ENCODE results near the gene ATL2.
"Not testable (repeated sequence)": the region's sequence is repeated elsewhere in the genome, so short reads cannot be mapped to it uniquely, and the experiment has no call there.

The ATL2 gene

DNA sequence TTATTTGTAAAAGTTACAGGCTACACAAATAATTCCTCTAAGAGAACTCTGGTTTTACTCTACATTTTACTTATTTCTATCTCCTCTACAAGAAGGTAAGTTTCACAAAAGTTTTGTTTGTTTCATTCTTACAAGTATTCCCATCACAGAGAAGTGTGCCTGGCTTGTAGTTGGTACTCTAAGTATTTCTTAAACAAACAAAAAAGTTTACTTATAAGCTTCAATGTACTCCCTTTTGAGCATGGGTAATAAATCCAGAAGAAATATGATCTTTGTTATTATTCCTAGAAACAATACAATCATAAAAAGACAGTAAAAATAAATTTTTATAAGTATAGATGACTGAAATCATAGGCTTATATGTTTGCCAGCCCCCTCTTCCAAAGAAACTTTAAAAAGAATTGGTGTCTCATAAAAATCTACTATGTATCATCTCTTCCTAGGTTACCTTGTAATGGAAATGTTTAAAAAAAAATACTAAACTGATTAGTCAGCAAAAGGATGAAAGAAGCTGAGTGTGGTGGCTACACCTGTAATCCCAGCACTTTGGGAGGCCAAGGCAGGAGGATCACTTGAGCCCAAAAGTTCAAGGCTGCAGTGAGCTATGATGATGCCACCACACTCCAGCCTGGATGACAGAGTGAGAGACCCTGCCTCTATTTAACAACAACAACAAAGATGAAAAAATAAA lies 54.7 kb downstream of the ATL2 start:
- no peak for FAIRE-seq

DNA sequence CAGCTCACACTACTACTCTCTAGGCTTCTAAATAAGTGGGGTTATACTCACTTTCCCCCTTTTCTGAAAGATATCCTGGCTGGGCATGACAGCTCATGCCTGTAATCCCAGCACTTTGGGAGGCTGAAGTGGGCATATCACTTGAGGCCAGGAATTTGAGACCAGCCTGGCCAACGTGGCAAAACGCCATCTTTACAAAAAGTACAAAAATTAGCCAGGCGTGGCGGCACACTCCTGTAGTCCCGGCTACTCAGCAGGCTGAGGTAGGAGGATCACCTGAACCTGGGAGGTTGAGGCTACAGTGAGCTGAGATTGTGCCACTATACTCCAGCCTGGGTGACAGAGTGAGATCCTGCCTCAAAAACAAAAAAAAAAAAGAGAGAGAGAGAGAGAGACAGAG lies 57.8 kb downstream of the ATL2 start:
- FAIRE-seq, result not testable (repeated sequence)

DNA sequence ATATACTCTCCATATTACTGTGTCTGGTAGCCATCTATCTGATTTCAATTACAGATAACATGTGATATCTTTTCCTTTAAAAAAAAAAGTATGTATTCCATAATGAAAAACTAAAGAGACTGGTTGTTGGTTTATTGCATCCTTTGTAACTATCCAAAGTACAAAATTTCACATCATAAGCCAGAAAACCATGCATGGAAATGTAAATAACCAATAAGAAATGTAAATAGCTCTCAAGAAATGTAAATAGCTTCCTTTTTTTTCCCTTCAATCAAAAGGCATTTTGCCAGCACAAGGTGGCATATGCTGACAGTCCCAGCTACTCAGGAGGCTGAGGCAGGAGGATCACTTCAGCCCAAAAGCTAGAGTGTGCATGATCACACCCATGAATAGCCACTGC lies 59.3 kb downstream of the ATL2 start:
- no peak for FAIRE-seq

DNA sequence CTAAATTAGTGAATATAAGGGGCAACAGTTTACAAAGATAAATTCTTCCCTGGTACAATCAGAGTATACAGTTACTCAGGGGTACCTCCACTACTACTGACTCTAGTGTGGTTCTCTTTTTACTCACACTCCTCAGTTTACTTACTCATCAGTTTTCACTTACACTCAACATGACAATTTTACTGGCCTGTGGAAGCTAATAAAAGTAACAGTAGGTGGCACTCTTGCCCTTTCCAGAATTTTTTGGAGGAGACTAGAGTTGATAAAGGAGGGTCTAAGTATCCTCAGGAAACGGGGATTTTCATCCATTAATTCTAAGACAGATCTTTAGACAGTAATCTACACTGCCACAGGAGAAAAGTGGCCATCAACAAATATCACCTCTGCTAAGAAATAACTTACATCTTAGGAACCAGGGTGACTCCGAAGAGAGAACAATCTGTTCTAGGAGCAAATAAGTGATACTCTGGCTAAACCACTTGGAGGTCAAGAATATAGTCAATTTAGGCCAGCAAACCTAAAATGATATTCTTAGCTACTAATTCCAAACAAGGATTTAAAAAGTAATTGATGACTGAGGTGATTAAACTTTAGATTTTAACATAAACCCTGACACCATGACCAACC lies 61.3 kb downstream of the ATL2 start:
- FAIRE-seq, result peak; percentile 77

DNA sequence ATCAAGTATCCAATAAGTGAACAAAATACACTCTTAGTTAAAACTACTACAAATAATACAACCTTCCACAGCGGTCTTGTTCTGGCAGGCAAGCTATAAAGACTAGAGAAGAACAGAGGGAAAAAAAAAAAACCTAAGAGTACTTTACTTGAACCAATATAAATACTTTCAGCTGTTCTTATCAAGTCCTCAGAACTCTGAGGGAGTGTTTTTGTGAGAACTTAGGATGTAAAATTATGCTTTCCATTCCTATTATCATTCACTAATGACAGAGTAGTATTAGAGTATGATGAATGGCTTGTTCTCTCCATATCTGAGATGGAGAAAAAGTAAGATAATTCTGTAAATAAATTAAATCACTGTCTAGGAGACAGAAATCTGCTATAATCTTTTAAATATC lies 68.3 kb downstream of the ATL2 start:
- no peak for FAIRE-seq

DNA sequence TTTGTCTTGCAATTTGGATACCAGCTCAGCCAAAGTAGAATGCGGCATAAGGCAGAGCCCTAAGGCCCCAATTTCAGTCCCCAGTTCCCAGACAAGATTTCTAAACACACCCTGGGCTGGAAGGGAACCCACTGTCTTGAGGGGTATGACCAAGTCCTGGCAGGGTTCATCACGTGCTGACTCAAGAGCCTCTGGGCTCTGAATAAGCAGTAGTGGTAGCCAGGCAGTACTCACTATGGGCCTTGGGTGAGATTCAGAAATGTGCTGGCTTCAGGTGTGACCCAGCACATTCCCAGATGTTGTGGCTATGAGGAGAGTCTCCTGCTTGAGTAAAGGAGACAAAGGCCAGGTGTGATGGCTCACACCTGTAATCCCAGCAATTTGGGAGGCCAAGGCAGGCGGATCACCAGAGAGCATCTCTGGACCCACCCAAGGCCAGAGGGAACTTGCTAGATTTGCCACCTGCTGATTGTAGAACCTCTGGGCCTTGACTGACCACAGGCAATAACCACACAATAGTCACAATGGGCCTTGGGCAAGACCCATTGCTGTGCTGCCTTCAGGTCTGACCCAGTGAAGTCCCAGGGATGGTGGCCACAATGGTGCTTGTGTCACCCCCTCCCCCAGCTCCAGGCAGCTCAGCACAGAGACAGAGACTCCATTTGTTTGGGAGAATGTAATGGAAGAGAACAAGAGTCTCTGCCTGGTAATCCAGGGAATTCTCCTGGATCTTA lies 74.9 kb downstream of the ATL2 start:
- FAIRE-seq, result no peak

DNA sequence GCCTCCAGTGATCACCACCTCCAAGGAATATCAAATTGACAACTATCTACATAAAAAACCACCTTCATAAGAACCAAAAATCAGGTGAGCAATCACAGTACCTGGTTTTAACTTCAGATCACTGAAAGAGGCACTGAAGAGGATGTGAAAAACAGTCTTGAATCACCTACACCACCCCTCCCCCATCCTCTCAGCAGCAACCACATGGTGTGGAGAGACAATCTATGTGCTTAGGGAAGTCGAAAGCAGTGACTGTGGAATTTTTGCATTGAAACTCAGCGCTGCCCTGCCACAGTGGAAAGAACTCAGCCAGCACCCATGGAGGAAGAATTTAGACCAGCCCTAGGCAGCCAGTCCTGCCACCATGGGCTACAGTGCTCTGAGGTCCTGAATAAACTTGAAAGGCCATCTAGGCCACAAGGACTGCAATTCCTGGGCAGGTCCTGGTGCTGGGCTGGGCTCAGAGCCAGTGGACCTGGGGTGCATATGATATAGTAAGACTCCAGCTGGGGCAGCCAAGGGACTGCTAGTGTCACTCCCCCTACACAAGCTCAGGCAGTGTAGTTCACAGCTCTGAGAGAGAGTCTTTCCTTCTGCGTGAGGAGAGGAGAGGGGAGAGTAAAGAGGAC lies 75.6 kb downstream of the ATL2 start:
- FAIRE-seq, result no peak

DNA sequence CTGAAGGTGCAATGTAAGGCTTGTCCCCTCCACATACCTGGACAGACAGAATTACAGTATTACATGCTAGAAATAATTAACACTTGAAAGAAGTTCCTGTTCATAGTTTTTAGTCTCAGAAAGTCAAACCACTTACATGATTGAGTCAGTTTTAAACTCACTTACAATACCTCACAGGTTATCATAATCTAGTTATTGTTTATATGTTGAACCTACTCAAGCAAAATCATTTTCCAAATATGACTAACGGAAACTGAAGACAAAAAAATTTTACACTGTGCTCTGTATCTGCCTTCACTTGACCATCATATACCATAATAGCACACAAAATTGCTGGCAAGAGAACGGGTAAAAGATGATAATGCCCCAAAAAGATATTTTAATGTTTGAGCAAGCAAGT lies 78.5 kb downstream of the ATL2 start:
- no peak for FAIRE-seq

DNA sequence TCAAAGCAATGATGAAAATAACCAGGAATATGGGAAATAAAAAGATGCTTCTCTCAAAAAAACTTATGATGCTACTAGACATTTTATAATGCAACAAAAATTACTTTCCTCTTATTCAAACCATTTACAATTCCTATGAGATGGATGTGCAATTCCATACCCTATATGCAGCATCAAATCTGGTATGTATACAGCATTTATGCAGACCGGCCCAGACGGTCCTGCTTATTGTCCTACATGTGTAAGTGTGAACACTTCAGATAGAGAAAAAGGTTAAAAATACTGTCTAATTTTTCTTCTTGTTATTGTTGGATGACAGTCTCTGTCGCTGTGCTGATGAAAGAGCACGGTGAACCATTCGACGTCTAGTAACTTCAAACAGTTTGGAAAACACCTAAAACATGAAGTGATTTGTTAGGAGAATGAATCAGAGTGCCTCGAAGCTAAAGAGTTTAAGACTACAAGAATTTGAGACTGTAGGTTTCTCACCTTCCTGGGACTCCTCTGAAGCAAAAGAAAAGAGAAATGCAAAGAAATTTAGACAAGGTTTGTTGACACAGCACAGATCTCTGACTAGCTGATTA lies 80.8 kb downstream of the ATL2 start:
- no peak for FAIRE-seq

DNA sequence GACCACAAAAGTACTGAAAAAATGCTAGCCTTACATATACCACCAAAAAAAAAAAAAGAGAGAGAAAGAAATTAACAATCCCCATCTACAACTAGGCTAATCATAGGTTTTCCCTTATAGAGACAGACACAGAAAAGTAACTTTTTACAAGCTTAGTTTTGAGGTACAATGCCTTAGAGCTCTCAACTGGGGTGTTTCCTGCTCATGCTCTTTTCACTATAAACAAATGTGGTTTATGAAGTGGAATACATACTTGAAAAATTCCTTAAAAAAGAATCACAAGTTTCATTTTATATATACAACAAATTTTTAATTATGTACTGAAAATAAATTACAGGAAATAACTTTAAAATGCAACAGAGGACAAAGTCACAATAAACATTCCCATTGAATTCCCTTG lies 82.5 kb downstream of the ATL2 start:
- no peak for FAIRE-seq

DNA sequence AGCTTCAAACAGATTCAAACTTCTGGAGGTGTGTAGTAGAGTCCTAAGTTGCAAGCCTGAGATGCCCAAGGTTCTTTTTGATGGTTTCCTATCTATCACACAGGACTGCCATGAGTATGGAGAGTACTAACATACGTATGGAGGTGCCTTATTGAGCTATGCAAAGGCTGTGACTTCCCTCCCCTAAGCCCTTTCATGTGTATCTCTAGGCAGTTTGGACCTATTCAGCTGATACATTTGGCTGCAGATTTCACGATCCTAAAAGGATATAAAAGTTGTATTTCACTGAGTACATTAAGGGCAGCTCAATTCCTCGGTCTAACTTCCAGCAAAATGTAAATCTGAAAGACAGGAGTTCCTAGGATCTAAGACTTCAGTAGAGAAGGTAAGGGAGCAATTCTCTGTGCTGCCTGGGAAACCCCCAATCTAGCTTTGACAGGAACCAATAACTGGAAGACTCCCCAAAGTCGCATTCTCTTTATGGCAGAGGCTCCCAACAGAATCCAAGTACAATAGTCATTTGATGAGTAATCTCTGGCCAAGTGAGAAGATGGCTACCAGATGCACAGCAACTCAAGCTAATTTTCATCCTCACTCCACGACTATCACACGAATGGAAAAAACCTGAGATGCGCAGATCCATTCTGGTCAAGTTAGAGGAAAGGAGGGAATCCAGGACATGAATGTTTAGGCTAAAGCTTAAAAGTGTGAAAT lies 83.8 kb downstream of the ATL2 start:
- no peak for FAIRE-seq

DNA sequence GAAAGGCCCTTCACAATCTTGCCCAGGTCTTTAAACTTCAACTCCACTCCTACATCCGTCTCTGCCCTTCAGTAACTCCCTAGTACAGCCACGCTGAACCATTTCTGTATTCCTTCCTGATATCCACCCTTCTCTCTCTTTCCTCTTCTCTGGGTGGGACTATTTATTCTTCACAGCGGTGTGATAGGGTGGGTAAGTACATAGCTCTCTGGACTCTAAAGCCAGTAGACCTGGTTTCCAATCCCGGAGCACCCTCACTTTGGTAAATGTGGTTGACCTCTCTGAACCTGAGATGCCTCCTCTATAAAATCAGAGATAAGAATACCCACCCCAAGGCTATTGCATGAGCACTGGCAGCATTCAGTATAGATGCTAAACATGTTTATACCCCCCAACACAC lies 86.7 kb downstream of the ATL2 start:
- FAIRE-seq, result no peak

DNA sequence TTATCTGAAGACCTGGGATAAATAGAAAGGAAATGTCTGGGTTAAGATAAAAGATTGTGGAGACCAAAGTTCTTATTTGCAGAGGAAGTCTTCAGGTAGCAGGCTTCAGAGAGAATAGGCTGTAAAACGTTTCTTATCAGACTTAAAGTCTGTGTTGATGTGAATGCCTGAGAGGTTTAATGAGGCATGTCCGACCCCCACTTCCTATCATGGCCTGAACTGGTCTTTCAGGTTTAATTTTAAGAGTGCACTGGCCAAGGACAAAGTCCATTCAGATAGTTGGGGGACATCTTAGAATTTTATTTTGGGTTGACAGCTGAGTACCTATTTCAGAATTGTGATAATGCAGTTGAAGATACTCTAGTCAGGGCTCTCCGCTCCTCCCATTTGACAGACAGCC lies 92.1 kb downstream of the ATL2 start:
- no peak for FAIRE-seq

DNA sequence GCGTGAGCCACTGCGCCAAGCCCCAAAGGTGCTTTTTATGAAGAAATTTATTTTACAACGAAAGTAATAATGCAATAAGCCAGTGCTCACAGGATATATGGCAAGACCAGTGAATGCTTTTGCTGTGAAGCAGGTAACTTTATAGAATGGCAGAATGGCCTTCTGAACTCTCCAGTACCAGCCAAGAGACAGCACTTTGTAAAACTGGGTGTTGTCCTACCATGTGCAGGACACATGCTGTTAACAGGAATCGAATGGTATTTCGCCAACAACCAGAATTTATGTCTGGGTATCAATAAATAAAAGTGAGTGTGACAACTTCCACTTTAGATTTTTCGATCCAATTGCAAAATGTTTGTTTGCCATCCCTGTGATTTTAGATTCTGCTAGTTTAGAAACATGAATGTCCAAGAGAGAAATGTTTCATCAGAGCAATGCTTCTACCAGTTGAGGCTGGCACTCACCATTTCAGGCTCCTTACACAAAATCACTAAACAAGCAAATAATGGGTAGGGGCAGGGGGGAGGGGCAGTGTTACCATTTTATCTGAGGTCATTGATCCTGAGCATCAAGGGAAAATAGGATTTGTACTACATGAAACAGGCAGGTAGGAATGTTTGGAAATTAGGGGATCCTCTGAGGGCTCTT lies 95.9 kb downstream of the ATL2 start:
- FAIRE-seq, result no peak

DNA sequence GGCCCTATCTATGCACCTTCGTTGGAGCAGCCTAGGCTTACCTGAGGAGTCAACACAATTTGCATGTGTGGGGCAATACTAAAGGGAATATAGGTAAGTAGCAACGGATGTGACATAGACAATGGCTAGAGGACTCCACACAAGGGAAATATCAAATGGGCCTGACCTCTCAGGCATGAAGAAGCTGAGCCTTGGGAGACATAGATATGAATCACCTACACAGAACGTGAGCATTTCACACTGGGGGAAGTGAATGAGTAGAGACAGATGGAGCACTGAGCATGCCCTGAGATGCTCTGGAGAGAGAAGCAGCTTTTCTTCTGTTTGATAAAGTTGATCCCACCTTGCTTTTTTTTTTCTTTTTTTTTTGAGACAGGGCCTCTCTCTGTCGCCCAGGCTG lies 97.9 kb downstream of the ATL2 start:
- no peak for FAIRE-seq

DNA sequence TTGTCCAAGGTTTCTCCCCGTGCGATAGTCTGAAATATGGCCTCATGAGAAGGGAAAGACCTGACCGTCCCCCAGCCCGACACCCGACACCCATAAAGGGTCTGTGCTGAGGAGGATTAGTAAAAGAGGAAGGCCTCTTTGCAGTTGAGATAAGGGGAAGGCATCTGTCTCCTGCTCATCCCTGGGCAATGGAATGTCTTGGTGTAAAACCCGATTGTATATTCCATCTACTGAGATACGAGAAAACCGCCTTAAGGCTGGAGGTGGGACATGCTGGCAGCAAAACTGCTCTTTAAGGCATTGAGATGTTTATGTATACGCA lies 99.0 kb downstream of the ATL2 start:
- FAIRE-seq, result not testable (repeated sequence)

DNA sequence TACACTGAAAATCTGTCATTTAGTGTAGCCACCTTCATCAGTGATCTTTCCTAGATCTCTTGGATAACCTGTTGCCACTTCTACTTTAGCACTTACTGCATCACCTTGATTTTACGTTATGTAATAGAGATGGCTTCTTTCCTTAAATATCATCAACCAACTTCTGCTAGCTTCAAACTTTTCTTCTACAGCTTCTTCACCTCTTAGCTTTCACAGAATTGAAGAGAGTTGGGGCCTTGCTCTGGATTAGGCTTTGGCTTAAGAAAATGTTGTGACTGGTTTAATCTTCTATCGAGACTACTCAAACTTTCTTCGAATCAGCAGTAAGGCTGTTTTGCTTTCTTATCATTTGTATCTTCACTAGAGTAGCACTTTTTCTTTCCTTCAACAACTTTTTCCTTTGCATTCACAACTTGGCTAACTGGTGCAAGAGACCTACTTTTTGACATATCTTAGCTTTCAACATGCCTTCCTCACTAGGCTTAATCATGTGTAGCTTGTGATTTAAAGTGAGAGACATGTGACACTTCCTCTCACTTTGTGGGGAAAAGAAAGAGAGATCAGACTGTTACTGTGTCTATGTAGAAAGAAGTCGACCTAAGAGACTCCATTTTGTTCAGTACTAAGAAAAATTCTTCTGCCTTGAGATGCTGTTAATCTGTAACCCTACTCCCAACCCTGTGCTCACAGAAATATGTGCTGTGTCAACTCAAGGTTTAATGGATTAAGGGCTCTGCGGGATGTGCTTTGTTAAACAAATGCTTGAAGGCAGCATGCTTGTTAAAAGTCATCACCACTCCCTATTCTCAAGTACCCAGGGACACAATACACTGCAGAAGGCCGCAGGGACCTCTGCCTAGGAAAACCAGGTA lies 99.6 kb downstream of the ATL2 start:
- no peak for FAIRE-seq

DNA sequence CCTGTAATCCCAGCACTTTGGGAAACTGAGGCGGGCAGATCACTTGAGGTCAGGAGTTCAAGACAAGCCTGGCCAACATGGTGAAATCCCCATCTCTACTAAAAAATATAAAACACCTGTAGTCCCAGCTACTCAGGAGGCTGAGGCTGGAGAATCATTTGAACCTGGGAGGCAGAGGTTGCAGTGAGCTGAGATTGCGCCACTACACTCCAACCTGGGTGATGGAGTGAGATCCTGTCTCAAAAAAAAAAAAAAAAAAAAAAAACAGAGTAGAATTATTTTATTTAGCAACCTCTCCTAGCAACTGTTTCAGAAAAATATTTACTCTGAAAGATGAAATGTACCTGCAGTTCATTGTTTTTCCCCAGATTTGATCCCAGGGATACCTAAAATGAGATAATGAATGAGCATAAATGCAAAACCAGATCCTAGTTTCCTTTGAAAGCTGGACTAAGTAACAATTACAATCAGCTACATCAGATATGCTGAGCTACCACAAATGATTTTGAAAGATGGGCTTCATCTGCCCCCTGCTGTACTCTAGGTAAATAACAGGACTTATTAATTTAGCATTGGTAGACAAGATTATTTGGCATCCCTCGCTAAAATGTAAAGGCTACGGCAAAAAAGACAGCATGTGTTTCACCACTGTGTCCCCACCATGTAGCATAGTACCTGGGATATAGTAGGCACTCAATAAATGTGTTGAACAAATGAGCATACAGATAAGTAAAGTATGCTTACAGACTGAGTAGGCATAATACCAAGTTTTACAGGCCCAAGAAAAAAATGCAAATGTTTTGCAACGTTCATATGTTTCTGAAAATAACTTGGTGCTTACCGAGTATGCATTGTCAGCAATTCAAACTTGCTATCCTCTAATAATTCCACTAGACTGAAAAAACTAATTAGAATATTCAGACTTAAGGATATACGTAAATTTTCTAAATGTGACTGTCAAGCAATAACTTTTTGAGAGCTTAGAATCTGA lies 102.5 kb downstream of the ATL2 start:
- peak; percentile 90 for FAIRE-seq

DNA sequence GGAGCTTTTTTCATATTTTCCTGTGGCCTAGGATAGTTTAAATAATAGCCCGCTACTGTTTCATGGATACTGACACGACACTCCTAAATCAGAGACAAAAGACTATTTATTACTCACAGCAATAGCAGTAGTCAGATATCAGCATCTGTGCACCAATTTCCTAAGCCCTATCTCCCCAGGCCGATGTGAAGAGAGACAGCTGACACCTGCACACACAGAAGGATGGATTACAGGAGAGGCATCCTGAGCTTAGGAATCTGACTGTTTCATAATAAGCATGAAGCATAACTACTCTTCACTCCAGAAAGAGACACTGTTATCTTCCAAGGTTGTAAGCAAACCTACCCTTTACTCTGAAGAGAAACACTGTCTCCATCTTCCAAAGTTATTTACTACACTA lies 105.4 kb downstream of the ATL2 start:
- FAIRE-seq, result no peak

DNA sequence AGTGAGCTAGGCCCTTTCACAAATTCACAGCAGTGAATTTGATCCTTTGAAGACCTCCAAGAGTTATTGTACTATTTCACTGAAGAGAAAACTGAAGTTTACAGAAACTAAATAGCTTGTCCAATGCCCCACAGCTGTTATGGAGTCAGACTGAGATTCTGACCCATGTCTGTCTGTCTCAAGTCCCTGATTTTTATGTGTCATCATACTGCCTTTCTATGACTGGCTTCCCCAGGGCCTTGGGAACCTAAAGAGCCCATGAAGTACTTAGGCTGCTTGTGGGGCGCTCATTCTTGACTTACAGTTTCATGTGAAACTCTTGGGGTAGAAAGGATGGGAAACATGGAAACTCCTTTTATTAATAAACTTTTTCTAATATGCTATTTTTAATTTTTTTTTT lies 107.7 kb downstream of the ATL2 start:
- FAIRE-seq, result no peak
